Spleen (tissue), 7 donors: ENCODE data around the gene UNC79.

Experiments
- CTCF ChIP-seq, 11 experiments: fragments of 200-600 bp in 7 of 11; fragments of 450-650 bp in 4 of 11; sonication (generic) in 4 of 11; IDR thresholded peaks in 8 of 11; conservative IDR thresholded peaks in 3 of 11; 1 replicate in 7 of 11; 2 replicates in 4 of 11; pipeline versions ENCODE4 v1.4.0 to v1.8.0; 2016 to 2021; ENCODE audit warnings: antibody characterized with exemption in 11 of 11, inconsistent platforms in 4 of 11, mild to moderate bottlenecking in 1 of 11
- POLR2A ChIP-seq, 3 donors: fragments of 450-650 bp; IDR thresholded peaks; one replicate each; pipeline ENCODE4 v1.5.1; 2017; ENCODE audit warnings: antibody characterized with exemption in 3 of 3, mild to moderate bottlenecking in 1 of 3
- donor health status: DM: no; HTN: no; CAD: no; lungs with moderate emphysema.
- donor health status: DM: no; HTN: no; CAD: no.
- donor health status: DM: no; HTN: no; CAD: no.

- TF ChIP-seq CTCF (IDR thresholded peaks at IDR 0.05 in 8 of 11, conservative IDR thresholded peaks at IDR 0.05 in 3 of 11) (no peak), POLR2A (IDR thresholded peaks at IDR 0.05) (no peak)
Measured at GRCh38 chr14:93431036-93431670, 414 bp downstream of the UNC79 start.
